GM10266 (cell line): ENCODE data around the gene MAPT.

Experiments
- DNase-seq: peaks from one replicate; pipeline ENCODE4 v3.0.0; 2012; ENCODE audit errors: extremely low spot score
- TF ChIP-seq, protein P1 (sequence below): IDR thresholded peaks from 2 replicates; pipeline ENCODE4 v1.5.1; 2012; ENCODE audit warnings: mild to moderate bottlenecking, low read depth; ENCODE audit not compliant: control insufficient read depth, insufficient read depth; ENCODE audit errors: missing control alignments

Gene MAPT

DNA sequence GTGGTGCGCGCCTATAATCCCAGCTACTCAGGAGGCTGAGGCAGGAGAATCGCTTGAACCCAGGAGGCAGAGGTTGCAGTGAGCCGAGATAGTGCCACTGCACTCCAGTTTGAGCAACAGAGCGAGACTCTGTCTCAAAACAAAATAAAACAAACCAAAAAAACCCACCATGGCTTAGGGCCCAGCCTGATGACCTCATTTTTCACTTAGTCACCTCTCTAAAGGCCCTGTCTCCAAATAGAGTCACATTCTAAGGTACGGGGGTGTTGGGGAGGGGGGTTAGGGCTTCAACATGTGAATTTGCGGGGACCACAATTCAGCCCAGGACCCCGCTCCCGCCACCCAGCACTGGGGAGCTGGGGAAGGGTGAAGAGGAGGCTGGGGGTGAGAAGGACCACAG lies 103.3 kb downstream of the MAPT start:
- DNase-seq: no peak
- TF ChIP-seq, protein P1, sequence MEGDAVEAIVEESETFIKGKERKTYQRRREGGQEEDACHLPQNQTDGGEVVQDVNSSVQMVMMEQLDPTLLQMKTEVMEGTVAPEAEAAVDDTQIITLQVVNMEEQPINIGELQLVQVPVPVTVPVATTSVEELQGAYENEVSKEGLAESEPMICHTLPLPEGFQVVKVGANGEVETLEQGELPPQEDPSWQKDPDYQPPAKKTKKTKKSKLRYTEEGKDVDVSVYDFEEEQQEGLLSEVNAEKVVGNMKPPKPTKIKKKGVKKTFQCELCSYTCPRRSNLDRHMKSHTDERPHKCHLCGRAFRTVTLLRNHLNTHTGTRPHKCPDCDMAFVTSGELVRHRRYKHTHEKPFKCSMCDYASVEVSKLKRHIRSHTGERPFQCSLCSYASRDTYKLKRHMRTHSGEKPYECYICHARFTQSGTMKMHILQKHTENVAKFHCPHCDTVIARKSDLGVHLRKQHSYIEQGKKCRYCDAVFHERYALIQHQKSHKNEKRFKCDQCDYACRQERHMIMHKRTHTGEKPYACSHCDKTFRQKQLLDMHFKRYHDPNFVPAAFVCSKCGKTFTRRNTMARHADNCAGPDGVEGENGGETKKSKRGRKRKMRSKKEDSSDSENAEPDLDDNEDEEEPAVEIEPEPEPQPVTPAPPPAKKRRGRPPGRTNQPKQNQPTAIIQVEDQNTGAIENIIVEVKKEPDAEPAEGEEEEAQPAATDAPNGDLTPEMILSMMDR: no peak

DNA sequence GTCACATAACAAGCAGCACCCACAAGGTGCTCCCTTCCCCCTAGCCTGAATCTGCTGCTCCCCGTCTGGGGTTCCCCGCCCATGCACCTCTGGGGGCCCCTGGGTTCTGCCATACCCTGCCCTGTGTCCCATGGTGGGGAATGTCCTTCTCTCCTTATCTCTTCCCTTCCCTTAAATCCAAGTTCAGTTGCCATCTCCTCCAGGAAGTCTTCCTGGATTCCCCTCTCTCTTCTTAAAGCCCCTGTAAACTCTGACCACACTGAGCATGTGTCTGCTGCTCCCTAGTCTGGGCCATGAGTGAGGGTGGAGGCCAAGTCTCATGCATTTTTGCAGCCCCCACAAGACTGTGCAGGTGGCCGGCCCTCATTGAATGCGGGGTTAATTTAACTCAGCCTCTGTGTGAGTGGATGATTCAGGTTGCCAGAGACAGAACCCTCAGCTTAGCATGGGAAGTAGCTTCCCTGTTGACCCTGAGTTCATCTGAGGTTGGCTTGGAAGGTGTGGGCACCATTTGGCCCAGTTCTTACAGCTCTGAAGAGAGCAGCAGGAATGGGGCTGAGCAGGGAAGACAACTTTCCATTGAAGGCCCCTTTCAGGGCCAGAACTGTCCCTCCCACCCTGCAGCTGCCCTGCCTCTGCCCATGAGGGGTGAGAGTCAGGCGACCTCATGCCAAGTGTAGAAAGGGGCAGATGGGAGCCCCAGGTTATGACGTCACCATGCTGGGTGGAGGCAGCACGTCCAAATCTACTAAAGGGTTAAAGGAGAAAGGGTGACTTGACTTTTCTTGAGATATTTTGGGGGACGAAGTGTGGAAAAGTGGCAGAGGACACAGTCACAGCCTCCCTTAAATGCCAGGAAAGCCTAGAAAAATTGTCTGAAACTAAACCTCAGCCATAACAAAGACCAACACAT lies 104.9 kb downstream of the MAPT start, which contains the start of gene STH:
Gene STH, plus strand, starts transcription at position 264 of the 913 bp plus-strand sequence. Its CDS starts 30 bp downstream, at position 294.
- TF ChIP-seq, protein P1: no peak
- DNase-seq: no peak

DNA sequence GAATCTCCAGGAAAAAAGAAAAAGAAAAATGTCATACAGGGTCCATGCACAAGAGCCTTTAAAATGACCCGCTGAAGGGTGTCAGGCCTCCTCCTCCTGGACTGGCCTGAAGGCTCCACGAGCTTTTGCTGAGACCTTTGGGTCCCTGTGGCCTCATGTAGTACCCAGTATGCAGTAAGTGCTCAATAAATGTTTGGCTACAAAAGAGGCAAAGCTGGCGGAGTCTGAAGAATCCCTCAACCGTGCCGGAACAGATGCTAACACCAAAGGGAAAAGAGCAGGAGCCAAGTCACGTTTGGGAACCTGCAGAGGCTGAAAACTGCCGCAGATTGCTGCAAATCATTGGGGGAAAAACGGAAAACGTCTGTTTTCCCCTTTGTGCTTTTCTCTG lies 105.5 kb downstream of the MAPT start:
- TF ChIP-seq, protein P1: no peak
- no peak for DNase-seq

DNA sequence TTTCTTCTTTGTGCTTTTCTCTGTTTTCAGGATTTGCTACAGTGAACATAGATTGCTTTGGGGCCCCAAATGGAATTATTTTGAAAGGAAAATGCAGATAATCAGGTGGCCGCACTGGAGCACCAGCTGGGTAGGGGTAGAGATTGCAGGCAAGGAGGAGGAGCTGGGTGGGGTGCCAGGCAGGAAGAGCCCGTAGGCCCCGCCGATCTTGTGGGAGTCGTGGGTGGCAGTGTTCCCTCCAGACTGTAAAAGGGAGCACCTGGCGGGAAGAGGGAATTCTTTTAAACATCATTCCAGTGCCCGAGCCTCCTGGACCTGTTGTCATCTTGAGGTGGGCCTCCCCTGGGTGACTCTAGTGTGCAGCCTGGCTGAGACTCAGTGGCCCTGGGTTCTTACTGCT lies 105.9 kb downstream of the MAPT start:
- TF ChIP-seq, protein P1: no peak
- no peak for DNase-seq

DNA sequence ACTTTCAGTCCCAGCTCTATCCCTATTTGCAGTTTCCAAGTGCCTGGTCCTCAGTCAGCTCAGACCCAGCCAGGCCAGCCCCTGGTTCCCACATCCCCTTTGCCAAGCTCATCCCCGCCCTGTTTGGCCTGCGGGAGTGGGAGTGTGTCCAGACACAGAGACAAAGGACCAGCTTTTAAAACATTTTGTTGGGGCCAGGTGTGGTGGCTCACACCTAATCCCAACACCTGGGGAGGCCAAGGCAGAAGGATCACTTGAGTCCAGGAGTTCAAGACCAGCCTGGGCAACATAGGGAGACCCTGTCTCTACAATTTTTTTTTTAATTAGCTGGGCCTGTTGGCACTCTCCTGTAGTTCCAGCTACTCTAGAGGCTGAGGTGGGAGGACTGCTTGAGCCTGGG lies 106.4 kb downstream of the MAPT start:
- DNase-seq: no peak
- TF ChIP-seq, protein P1: no peak

DNA sequence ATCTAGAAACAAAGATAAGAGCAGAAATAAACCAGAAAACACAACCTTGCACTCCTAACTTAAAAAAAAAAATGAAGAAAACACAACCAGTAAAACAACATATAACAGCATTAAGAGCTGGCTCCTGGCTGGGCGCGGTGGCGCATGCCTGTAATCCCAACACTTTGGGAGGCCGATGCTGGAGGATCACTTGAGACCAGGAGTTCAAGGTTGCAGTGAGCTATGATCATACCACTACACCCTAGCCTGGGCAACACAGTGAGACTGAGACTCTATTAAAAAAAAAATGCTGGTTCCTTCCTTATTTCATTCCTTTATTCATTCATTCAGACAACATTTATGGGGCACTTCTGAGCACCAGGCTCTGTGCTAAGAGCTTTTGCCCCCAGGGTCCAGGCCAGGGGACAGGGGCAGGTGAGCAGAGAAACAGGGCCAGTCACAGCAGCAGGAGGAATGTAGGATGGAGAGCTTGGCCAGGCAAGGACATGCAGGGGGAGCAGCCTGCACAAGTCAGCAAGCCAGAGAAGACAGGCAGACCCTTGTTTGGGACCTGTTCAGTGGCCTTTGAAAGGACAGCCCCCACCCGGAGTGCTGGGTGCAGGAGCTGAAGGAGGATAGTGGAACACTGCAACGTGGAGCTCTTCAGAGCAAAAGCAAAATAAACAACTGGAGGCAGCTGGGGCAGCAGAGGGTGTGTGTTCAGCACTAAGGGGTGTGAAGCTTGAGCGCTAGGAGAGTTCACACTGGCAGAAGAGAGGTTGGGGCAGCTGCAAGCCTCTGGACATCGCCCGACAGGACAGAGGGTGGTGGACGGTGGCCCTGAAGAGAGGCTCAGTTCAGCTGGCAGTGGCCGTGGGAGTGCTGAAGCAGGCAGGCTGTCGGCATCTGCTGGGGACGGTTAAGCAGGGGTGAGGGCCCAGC lies 107.3 kb downstream of the MAPT start:
- DNase-seq: no peak

More for the DNA sequence above, 107.3 kb downstream of the MAPT start:
- TF ChIP-seq, protein P1: no peak
